CD4-positive, alpha-beta T cell treated with Interleukin-4 for 1 hour (primary cell): Measurements from ENCODE around the gene ICA1.
A peak's percentile ranks its signal among the peaks of the same experiment; 100 is the strongest.
"Not testable (repeated sequence)": the region's sequence is repeated elsewhere in the genome, so short reads cannot be mapped to it uniquely, and the experiment has no call there.

Source experiments
- DNase-seq, 2 donors: peaks; one replicate each; pipeline ENCODE4 v3.0.0-alpha.2; 2020 to 2022

ICA1 gene

DNA sequence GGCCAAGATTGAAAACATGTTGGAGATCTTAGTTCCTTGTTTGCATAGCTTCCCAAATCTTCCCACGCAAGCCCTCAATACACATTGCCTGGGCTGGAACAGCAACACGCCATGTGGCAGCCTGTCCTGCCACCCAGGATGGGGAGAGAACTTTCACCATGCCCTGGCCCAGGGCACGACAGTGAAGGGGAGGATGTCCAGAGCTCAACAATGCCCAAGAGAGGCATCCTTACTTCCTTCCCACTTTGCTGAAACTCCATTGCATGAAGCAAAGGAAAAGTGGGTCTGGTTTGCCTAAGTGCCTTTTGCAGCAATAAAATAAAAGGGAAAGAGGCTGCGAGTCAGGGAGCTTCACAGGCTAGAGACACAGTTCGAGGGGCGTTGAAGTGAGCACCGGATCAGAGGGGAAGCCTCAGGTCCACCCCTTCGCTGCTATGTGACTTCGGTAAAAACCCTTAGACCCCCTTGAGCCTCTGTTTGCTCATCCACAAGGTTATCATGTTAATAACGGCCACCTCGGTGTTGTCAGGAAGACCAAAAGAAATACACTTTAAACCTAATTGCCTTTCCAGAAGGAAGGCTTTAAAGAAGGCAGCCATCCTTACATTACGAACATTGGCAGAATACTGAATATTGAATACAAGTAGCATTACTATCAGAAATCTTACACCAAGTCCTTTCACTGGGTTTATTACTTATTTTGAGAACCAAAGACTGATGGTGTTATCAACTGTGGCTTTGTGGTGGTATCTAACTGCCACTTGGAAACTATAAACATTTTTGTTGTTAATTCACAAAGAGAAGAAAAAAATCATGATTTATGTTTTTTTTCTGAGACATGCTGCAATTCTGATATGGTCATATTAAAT, 133.3 kb downstream of the ICA1 start:
- peak in 1 of 2 donors; percentile 62 for DNase-seq

- no peak for DNase-seq
Measured at GRCh38 chr7:8126601-8127167, 135.3 kb downstream of the ICA1 start.

DNA sequence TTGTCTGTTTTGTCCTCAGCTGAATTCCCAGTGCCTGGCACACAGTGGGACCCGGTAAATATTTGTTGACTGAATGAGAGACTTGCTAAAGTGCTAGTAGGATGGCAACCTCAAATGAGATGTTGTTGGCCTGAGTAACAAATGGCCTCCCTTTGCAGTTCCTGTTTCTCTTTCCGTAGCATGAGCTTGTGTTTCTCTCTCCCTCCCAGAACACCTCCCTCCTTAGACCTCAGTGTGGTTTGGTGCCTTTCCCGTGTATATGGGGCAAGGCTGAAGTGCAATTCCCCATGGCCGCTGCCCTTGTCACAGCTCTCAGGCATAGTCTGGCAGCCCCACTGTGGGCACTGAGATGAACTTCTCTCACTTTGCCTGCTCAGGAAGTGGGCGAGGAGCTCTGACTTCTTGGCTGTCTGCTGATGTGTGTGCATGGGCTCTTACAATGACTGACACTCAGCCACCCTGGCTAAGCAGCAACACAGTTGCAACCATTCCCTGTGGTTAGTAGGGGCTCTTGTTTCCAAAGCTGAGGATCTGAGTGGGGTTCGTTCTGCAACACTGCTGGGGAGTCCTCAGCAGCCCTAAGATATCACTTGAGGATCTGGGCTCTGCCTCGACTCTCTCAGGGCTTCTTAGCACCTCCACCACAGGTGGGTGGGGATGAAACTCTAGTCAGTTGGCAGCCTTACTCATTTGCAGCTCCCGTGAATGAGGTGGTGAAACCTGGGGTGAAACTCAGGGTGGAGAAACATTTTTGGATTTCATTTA, 136.1 kb downstream of the ICA1 start:
- DNase-seq = peak; percentile 81 to 86

DNA sequence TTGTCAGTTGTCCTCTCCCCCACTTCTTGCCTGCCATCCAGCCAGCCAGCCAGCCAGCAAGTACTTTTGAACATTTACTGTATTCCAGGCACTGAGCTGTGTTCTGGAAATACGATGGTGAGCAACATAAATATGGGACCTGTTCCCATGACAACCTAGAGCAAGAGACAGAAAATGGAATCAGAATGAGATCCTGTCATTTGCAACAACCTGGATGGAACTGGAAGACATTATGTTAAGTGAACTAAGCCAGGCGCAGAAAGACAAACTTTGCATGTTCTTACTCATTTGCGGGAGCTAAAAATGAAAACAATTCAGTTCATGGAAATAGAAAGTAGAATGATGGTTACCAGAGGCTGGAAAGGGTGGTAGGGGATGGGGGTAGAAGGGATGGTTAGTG, 140.7 kb downstream of the ICA1 start:
- DNase-seq = no peak

GRCh38 chr7:8120390-8121058, 141.4 kb downstream of the ICA1 start:
- DNase-seq = no peak

DNA sequence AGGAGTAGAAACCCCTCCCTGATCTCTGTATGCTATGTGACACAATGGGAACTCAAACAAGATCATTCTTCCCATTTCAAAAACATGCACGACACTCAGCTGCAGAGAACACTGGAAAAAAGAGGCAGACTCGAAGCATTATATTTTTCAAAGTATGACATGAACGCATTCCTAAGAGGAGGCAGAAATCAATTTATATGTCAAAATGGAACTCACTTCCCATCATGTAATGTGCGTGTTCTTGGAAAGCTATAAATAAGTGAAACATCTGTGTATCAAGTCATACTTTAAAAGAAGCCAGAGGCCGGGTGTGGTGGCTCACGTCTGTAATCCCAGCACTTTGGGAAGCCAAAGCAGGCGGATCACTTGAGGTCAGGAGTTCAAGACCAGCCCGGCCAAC, 142.7 kb downstream of the ICA1 start:
- no peak for DNase-seq

- DNase-seq = no peak
Measured at GRCh38 chr7:8117195-8117594, 144.8 kb downstream of the ICA1 start.

GRCh38 chr7:8115547-8116402, 146.2 kb downstream of the ICA1 start:
- peak; percentile 30 to 39 for DNase-seq

DNA sequence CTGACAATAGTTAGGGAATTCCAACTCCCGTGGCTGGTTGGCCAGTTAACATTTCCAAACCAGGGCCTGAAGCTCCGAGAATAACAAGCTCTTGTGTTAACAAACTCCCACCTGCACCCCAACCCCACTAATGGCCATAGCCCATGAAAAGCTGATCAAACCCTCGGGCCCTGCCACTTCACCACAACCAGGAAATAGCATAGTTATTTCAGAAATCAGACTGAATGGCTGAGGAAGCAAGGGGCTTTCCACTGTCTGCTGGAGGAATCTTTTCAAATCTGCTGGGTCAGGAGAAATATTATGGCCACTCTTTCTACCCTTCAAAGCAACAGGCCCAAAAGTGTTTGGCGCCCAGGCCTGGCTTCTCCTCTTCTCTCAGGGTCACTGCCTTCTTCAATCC, 147.8 kb downstream of the ICA1 start:
- peak in 1 of 2 donors; percentile 40 for DNase-seq

DNA sequence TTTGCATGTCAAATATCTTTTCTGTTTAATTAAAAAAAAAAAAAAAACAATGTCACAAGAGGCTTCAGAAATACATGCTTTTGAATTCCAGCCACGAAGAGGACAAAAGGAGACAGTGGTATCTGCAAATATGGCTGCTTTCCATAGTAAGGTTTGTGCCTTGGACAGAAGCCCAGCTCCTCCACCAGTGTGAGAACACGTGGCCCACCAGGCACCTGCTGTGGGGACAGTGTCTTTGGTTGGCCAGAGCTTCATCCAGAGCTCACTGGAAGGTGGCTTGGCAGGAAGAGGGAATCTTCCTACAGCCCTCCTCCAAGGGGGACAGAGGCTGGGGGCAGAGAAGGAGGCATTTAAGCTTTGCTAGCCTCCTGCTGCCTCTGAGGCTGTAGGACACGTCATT, 148.8 kb downstream of the ICA1 start:
- no peak for DNase-seq

DNA sequence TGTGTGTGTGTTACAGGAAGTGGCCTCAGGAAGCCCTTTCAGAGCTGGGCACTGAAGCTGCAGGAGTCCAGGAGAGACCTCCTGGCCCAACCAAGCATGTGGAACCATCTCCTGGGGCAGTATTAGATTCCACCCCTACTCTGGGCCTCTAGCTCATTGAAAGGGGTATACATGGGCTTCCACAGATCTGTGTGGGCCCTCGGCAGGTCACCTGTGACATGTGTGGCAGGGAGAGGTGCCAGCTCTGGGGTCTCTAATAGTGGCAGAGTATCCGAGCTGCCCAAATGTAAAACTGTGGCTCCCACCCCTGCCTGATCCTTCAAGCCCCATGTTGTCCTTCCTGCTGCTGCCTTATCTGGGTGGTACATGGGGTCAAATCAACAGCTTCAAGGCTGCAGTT, 149.3 kb downstream of the ICA1 start:
- DNase-seq = no peak

- no peak for DNase-seq
Measured at GRCh38 chr7:8111282-8111960, 150.5 kb downstream of the ICA1 start.

DNA sequence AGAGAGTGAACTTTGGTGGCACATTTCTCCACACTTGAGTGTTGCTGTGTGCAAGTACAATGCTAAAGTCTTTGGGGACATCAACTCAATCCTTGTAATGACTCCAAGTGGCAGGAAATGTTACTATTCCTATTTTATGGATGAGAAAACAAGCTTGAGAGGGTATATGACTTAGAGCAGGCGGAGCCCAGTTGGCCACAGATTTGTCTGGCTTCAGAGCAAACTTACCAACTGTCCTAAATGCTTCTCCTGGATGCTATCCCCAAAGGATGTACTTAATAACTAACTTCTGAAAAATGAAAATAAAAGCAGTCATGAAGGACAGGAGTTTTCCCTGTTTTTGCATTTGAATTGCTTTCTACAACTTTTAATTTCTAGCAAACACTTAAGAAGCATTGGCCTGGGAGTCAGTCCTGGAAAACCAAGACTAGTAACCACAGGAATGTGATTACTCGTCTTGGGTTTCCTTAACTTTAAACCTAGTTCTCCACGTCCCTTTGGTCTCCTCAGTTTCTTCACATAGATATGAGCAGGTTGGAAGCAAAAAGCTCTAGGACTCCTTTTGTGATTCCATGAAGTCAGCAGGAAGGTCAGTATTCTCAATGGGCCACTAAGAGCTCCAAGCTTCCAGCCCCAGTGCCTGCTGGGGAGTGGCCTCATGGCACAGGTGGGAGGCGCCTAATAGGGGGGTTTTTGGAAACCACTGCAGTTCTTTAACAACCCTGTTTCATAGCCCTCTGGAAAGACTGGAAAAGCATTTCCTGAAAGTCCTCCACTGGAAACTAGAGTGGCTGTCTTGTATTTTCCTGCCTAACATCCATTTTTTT, 152.6 kb downstream of the ICA1 start:
- no peak for DNase-seq

GRCh38 chr7:8105449-8106095, 156.4 kb downstream of the ICA1 start:
- no peak for DNase-seq

GRCh38 chr7:8103282-8103681, 158.7 kb downstream of the ICA1 start:
- no peak for DNase-seq

GRCh38 chr7:8101292-8101691, 160.7 kb downstream of the ICA1 start:
- DNase-seq = not testable (repeated sequence)

DNA sequence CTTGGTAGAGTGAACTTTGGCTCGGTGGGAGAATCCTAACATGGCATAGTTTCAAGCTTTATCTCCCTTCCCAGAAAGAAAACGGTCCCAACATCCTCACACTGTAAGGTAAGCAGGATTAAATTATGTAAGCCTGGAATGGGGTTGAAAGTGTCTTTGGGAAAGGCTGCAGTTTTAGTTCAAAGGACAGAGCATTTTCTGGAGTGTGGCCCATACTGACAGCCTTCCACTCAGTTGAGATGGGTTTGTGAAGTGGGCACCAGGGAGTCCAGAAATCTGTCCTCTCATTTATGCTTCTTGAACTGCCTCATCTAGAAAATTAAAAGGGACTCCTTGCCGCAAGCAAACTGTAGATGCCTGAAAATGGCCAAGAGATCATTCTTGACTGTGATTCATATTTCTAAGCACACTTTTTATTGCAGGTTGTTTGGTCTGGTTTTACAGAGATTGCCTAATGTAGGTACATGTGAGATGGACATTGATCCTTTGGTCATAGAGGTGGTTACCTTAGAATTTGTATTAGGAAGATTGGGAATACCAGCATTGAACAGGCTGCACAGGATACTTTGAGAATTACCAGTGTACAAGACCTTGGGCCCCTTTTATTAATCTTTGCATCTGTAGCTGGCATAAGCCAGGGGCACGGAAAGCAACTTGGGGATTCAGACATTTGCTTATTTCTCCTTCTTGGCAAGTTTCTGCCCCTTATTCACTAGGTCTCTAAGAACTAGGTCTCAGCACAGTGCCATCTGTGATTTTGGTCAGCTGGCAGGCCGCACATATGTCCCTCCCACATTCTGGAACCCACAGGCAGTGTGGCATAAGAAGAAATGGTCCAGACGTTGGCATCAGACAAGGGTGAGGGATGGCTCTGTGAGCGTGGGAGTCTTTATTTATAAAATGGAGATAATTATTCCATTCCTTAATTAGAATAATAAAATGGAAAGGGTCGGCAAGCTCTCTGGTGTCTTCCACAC, 167.5 kb downstream of the ICA1 start:
- DNase-seq = no peak

DNA sequence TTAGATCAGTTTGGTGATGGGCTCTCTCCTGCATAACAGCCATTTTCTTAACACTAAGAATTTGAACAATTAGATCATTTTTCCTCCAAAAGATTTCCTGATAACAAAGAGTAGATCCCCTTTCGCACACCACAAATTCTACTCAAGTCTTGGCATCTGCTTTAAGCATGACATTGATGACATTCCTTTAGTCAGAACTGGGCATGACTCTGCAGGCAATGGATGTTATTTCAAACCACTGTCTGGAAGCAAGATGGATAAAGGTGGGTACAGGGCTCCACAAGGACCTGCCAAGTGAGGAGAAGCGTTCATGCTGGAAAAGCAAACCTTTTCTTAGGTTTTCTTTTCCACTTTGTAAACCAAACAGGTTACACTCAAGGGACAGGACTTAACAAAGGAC, 169.8 kb downstream of the ICA1 start:
- no peak for DNase-seq
